ENCODE data around the gene RGP1.
A peak's percentile ranks its signal among the peaks of the same experiment; 100 is the strongest.

The RGP1 gene

DNA sequence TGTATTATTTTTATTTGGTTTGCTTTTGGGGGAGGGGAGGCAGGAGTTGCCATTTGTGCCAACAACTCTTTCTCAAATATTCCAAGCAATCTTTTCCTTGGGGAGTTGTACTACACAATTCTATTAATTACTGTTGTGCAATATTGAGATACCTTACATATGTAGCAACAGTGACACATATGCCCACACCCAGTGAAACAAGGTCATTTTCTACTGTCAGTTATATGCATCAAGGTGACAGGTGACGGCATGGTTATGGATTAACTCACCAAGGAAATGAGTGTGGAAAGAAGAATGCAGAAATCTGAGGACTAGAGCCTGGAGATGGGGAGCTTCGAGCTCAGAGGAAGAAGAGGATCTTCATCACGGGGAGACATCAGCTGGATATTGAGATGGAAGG, 22.9 kb downstream of the RGP1 start:
- DNase-seq (ENCODE audit: low spot score), result no peak

DNA sequence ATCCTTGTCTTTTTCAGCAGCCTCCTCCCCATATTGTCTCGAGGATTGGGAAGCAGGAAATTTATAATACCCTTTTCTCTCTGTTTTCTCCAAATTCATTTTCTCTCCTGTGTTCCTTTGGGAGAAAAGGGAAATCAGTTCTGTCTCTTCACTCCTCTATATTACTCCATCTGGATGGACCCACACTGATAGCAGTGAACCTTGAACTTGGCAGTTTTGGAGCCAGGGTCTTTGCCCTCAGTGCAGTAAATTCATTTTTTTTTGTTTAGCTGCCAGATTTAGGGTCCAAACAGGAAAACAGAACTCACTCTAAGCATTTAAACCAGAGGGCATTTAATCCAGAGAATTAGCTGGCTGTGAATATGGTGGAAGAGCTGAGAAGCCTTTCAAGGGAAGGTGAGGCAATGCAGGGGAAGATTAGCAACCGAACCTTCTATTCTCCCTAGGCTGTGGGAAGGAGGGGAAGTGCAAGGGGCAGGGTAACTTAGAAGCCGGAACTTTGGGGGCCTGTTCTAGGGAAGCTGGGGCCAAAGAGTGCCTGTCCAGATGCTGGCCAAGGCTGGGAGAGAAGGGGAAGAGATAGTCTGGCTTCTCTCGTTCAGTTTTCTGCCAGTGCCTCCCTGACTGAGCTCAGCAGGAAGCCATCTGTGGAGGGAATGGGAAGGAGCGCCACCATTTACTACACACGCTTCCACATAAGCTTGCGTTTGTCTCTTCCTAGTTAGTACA, 26.0 kb downstream of the RGP1 start:
- DNase-seq (ENCODE audit: low spot score), result no peak

DNA sequence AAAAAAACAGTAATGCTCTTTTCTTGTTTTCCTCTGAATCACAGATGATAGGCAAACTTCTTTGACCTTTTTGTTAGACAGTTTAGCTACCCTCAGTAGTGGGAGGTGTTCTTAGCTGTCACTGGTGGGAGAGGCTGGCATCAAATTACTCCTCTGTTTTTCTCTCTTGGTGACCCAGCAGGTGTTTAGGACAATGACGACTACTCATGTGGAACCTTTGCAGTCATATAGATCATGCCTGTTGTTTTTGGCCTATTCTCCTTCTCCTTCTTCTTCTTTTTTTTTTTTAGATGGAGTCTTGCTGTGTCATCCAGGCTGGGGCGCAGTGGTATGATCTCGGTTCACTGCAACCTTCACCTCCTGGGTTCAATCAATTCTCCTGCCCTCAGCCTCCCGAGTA, 26.9 kb downstream of the RGP1 start:
- no peak for DNase-seq (ENCODE audit: low spot score)

DNA sequence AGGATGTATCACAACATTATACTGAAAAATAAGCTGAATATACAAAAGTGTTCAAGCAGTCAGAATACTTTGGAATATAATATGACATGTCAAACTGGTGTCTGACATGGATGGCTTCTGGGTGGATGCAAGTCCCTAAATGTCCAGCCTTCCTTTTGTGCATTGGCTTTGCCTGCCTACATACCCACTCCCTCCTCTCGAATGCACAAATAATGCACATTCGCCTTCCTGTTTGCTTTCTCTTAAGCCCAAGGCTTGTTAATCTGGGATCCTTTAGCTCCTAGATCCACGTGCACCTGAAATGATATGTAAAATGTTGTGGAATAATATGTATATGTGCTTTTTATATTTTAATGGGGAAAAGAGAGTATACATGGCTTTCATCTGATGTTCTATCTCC, 29.4 kb downstream of the RGP1 start:
- DNase-seq (ENCODE audit: low spot score), result no peak

DNA sequence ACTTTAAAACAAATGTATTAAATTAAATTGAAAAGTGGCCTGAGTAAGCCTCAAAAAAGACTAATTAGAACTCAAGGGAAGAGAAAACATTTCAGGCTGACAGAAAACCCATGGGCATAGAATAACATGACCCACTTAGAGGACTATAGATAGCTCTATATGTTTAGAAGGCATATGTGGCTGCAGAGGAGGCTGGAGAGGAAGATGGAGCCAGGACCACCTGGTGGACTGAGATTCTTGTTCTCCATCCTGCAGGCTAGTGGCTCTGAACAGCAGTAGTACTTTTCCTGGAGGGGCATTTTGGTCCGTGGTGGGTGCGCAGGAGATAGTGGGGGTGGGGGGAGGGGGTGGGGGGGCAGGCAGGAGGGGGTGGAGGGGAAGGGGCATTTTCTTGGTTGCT, 32.0 kb downstream of the RGP1 start:
- DNase-seq (ENCODE audit: low spot score), result no peak

DNA sequence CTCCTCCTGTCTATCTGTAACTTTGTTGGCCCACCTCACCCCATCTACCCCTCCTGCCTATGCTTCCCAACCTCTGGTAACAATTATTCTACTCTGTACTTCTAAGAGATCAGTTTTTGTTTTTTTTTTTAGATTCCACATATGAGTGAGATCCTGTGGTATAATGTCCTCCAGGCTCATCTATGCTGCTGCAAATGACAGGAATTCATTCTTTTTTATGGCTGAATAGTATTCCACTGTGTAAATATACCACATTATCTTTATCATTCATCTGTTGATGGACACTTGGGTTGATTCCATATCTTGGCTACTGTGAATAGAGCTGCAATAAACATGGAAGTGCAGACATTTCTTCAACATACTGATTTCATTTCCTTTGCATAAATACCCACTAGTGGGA, 34.3 kb downstream of the RGP1 start:
- no peak for DNase-seq (ENCODE audit: low spot score)

DNA sequence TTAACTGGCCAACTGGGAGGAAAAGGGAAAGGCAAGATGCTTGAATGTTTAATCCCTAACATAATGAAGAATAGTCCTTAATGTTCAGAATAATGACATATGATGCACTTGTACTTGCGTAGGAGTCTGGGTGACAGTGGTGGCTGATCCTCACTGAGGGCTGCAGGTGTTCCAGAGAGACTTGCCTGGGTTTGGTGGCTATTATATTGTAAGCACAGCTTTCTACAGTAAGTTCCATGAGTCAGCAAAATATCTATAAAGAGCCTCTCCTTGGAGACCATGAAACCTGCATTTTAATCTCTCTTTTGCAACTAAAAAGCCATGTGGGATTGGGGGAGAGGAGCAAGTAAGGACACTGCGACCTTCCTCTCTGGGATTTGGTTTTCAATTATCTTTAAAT, 40.5 kb downstream of the RGP1 start:
- DNase-seq (ENCODE audit: low spot score), result no peak

DNA sequence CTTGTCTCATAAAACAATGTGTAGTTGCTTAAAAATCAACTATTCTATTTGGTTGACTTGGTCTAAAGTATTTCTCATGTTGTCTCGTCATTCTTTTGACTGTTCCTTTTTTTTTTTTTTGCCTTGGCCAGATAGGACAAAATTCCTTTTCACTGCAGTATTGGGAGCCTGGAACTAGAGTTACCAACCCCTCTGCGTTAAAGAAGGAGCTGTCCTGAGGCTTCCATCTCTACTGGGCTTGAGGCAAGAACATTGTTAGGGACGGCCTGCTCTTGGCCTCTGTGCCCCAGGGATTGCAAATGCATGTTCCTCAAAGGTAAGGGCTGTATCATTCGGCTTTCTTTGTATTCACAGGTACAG, 40.9 kb downstream of the RGP1 start:
- no peak for DNase-seq (ENCODE audit: low spot score)

DNA sequence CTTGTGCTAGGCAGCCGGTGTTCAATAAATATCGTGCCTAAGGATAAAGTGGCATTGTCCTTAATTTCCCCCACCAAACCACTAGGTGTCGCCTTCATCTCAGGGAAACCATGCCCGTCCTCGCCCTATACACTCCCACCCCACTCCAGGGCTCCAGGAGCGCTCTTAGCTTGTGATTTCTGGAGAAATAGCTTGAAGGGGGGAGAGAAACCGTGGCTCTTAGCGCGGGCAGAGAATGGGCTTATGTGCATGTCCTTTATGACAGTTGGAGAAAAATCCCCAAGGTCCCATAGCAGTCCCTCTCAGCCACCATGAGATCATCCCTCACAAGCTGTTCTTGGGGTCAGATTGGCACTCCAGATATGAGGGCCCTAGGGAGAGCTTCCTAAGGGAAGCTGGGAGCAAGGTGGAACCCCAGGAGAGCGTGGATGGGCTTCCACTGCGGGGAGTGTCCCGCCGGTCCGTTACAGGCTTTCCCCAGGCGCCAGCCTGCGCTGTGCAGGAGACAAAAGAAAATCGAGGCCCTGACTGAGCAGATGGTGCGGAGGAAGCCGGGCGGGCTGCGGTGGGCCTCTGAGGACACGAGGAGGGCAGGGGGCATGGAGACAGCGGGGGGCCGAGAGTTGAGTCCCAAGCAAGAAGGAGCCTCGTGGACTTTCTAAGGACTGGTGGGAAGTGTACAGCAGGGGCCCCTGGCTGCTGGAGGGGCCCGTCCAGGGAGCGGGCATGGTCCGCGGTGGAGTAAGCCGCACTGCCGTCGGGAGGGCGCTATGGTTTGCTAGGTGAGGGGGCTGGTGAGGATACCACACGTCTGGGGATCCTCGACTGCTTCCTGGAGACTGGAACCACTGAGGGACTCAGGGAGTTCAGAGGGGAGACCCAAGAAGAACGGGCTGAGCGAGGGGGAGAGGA, 41.6 kb downstream of the RGP1 start:
- DNase-seq (ENCODE audit: low spot score), result peak; percentile 92

DNA sequence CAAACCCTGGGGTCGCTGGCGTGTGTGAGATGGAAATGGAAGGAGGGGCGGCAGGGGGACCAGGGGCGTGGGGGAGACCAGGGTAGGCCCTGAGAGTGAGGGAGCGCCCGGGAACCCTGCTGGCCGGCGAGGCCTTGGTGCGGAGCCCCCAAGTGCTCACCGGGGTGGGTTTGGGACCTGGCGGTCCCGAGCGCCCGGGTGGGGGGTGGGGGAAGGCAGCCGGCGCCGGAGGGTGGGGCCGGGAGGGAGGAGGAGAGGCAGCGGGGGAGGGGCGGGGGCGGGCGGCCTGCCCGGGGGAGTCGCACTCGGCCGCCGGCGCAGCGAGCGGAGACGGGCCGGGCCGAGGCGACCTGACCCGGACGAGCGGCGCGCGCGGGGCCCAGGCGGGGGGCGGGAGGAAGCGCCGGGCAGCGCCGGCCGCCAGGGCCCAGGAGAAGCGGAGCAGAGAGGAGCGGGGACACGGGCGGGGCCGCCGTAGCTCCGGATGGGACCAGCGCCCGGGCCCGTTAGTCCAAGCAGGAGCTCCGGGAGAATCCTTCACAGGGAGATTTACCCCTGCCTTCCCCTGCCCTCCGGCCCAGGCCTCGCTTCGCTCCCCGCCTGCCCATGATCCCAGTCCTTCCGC, 42.3 kb downstream of the RGP1 start, which contains the start of gene NPR2:
TSS of gene NPR2 (plus strand) at position 295 of the 625 bp plus-strand sequence. CDS start 818 bp downstream, outside the sequence.
- DNase-seq (ENCODE audit: low spot score), result peak; percentile 84

DNA sequence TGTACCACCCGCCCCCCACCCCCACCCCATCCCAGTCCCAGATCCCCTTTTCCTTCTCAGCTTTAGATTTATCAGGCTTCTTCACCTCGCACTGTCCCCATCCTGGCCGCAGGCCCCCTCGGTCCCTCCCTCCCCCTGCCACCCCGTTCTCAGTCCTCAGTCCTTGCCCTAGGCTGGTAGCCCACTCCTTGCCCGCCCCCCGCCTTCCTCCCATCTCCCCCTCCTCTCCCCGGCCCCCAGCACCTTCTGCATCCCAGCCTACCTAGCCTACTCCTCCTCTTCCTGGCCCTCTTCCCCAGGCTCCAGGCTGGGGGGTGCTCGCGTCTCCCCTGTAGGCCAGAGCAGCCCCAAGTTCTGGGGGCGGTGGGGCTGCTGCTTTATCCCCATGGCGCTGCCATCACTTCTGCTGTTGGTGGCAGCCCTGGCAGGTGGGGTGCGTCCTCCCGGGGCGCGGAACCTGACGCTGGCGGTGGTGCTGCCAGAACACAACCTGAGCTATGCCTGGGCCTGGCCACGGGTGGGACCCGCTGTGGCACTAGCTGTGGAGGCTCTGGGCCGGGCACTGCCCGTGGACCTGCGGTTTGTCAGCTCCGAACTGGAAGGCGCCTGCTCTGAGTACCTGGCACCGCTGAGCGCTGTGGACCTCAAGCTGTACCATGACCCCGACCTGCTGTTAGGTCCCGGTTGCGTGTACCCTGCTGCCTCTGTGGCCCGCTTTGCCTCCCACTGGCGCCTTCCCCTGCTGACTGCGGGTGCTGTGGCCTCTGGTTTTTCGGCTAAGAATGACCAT, 43.1 kb downstream of the RGP1 start:
- no peak for DNase-seq (ENCODE audit: low spot score)

DNA sequence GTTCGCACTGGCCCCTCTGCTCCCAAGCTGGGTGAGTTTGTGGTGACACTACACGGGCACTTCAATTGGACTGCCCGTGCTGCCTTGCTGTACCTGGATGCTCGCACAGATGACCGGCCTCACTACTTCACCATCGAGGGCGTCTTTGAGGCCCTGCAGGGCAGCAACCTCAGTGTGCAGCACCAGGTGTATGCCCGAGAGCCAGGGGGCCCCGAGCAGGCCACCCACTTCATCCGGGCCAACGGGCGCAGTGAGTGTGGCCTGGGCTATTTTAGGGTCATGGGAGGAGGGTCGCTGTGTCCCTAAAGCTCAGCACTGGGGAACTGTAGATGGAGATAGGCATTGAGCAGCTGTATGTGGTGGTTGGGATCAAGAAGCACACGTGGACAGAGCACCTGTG, 43.7 kb downstream of the RGP1 start:
- no peak for DNase-seq (ENCODE audit: low spot score)

DNA sequence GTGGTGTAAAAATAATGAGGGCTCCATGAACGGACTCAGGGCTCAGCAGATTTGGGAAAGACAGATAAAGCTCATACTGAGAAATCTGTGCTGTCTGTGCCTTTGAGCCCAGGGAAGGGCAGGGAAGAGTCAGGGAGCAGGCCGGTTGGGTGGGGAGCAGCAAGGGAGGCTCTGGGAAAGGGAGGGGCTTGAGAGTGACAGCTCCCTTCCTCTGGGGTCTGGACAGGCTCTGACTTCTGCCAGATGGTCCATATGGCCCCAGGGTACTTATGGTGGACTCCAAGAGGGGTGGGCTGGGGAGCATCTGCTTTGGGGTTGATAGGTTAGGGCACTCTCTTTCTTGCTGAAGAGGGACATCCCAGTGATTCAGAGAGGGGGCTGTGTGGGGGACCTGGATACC, 44.4 kb downstream of the RGP1 start:
- peak; percentile 25 for DNase-seq (ENCODE audit: low spot score)

DNA sequence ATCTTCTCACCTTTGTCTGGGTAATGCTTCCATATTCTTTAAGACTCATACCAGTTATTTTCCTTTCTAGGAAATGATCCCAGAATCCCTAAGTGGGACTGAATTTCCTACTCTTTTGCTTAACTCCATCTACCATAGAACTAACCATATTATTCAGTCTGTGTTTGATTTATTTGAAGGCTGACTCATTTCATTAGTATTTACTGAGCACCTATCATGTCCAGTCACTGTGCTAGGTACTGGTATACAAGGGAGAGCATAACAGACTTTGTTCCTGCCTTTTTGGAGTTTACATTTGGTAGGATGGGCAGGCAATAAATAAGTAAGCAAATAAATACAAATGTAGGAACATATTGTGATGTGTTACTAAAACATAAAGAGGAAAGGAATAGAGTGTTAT, 46.6 kb downstream of the RGP1 start:
- DNase-seq (ENCODE audit: low spot score), result no peak

DNA sequence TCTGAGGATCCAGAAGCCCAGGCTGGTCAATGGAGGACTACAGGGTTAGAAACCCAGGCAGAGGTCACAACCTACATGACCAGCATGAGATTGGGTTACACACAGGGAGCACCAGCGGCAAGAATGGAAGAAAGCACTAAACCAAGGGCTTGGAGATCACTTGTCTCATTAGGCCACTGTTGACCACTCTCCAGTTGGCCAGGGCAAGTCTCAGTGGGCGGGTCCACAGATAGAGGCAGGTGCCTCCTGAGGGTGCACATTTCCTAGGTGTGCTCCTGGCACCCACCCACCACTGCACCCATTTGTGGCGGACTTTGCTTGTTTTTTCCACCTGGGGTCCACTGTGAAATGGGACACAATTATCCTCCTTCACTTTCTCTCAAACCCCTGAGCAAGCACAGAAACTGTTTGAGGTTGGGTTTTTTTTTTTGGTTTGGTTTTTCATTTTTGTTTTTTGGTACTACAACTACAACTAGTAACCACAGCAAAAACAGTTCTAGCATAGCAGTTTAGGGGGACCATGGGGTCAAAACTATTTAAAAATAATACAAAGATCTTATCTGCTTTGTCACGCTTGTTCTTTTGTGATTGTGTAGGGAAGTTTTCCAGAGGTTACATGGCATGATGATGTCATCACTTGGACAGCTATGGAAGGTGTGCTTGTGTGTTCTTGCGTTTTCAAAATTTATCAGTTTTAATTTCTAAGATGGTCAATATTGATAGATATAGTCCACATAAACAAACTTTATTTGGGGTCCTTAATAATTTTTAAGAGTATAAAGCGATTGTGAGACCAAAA, 48.4 kb downstream of the RGP1 start:
- DNase-seq (ENCODE audit: low spot score), result no peak

DNA sequence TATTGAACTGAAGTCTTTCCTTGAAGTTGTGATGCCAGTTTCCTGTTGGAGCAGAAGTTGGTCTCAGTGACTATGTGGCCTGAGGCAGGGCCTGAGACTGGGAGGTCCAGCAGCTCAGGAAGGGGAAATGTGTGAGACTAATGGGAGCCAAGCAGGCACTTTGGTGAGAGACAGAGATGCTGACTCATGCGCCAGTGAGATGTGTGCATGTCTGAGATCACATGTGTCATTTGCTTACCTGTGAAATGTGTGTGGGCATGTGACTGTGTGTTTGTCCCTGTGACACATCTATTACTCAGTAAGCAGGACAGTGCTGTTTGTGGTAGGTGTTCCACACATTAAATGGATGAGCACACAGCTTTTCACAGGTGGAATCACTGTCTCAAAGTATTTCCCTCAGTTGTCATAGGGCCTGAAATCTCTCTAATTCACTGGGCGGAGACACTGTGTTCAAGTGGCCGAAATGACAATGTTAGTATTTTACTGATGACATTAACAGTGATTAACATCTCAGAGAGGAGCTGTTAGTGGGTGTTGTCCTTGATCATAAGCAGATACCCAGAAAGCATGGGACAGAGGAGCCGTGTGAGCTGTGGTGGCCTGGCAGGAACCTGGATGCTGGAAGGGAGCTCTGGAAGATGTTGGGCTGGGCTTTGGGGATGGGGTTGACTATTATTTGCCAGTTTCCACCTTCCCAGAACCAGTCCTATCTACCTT, 49.7 kb downstream of the RGP1 start:
- peak; percentile 27 for DNase-seq (ENCODE audit: low spot score)

DNA sequence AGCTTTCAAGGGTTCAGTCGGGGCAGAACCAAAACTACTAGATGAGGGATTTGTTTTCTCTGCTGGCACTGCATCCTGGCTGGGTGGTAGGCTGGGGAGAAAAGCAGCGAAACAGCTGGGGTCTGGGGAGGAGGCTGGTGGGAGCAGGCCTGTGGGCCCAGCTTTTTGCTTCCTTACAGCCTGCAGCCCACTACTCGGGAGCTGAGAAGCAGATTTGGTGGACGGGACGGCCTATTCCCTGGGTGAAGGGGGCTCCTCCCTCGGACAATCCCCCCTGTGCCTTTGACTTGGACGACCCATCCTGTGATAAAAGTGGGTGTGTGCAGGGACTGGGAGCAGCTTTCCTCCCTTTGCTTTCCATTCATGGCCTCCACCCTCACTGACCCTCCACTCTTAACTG, 51.4 kb downstream of the RGP1 start:
- no peak for DNase-seq (ENCODE audit: low spot score)

DNA sequence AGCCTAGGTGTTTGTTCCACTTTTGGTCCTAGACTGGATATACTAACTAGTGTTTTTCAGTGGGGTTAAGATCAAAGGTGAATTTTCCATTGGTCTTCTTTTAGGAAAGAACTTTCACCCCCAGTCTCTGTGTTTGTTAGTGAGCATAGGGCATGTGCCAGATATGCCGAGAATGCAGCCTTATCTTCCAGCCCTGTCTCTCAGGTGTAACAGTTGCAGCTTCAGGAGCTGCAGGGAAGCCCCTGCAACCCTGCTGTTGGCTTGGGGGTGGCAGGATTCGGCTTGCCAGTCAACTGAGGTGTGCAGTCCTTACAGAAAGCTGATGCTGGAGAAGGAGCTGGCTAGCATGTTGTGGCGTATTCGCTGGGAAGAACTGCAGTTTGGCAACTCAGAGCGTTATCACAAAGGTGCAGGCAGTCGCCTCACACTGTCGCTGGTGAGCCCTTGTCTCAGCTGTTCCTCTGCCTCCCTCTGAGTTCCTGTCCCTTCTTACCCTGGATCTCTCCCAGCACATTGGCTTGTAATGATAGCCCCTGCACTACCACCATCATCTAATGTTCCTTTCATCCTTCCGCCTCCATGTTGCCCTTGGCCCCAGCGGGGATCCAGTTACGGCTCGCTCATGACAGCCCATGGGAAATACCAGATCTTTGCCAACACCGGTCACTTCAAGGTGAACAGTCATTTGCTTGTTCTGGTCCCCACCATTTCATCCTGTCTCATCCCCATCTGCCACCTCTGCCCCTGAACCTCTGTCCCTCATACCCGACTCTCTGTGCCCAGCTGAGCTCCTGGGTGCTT, 52.4 kb downstream of the RGP1 start:
- no peak for DNase-seq (ENCODE audit: low spot score)

DNA sequence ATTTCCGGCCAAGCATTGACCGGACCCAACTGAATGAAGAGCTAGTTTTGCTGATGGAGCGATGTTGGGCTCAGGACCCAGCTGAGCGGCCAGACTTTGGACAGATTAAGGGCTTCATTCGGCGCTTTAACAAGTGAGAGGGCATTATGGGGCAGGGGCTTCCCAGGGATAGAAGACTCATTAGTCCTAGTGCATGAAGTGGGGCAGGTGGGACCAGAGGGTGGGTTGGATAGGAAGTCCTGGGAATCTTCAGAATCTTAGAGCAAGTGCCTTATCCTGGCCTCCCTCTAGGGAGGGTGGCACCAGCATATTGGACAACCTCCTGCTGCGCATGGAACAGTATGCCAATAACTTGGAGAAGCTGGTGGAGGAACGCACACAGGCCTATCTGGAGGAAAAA, 57.0 kb downstream of the RGP1 start:
- DNase-seq (ENCODE audit: low spot score), result no peak
